Caco-2 (cell line): ENCODE results near the gene INCA1. TPM values are rescaled to one million over a fixed set of nuclear protein-coding genes. Genes with fewer than 3 reads are reported as not detected.

Source experiments
- BruUV-seq: library from RNA; stranded (reverse); fragments of 400-500 nt; replicated peaks from 2 replicates; lab custom pipeline; 2021; lab: Mats Ljungman, UMichigan
- CTCF ChIA-PET: fragments of 300-600 bp; sonication (Branson Sonifier 250); formaldehyde crosslinking; loops from one replicate; lab custom pipeline; 2022; ENCODE audit warnings: antibody characterized with exemption; lab: Charles Lee
- POLR2A ChIA-PET: fragments of 300-600 bp; sonication (Branson Sonifier 250); formaldehyde crosslinking; loops from one replicate; lab custom pipeline; 2022; ENCODE audit warnings: antibody characterized with exemption; lab: Charles Lee
- DNase-seq, 2 experiments: peaks; one replicate each; pipeline versions ENCODE4 v3.0.0 to v3.0.0-alpha.2; 2020 to 2022
- H3K27me3 ChIP-seq: replicated peaks from 2 replicates; pipeline ENCODE4 v1.6.0; 2011; ENCODE audit warnings: low read length; ENCODE audit not compliant: control insufficient read depth, insufficient read depth
- H3K36me3 ChIP-seq: 2 replicates; pipeline ENCODE4 v1.5.1; 2011; ENCODE audit warnings: low read length; ENCODE audit not compliant: control insufficient read depth, insufficient read depth
- H3K4me1 ChIP-seq: fragments of 250-450 bp; sonication (Bioruptor Pico); 2 replicates; pipeline ENCODE4 v1.5.1; 2020; ENCODE audit warnings: mild to moderate bottlenecking
- H3K4me3 ChIP-seq: 2 replicates; pipeline ENCODE4 v1.5.1; 2011; ENCODE audit warnings: low read depth, mild to moderate bottlenecking, control low read depth, low read length
- H3K9me3 ChIP-seq: fragments of 250-450 bp; sonication (Bioruptor Pico); 2 replicates; pipeline ENCODE4 v1.5.1; 2020; ENCODE audit warnings: mild to moderate bottlenecking, moderate library complexity
- H3K27ac Mint-ChIP-seq: one replicate; pipeline ENCODE4 v1.8.0; 2022; ENCODE audit warnings: mixed read lengths; ENCODE audit not compliant: unreplicated experiment
- H3K27me3 Mint-ChIP-seq: one replicate; pipeline ENCODE4 v1.8.0; 2022; ENCODE audit warnings: mixed read lengths; ENCODE audit not compliant: insufficient read depth, unreplicated experiment
- H3K36me3 Mint-ChIP-seq: one replicate; pipeline ENCODE4 v1.8.0; 2022; ENCODE audit warnings: mild to moderate bottlenecking, mixed read lengths; ENCODE audit not compliant: insufficient read depth, unreplicated experiment
- H3K4me1 Mint-ChIP-seq: one replicate; pipeline ENCODE4 v1.8.0; 2022; ENCODE audit warnings: low read depth, mixed read lengths; ENCODE audit not compliant: unreplicated experiment
- H3K4me3 Mint-ChIP-seq: one replicate; pipeline ENCODE4 v1.8.0; 2022; ENCODE audit warnings: mild to moderate bottlenecking, moderate library complexity, mixed read lengths; ENCODE audit not compliant: unreplicated experiment
- H3K9me3 Mint-ChIP-seq: one replicate; pipeline ENCODE4 v1.8.0; 2022; ENCODE audit warnings: mixed read lengths; ENCODE audit not compliant: unreplicated experiment
- intact Hi-C: fragments of 100-400 bp; cut with micrococcal nuclease; formaldehyde crosslinking; loops from one replicate; pipeline ENCODE4 v1.10.0; 2022; ENCODE audit not compliant: unreplicated experiment
- total RNA-seq: library from RNA; stranded (reverse); gene quantifications from 2 replicates; pipeline ENCODE4 v1.2.3, GENCODE V29; 2022
- TF ChIP-seq, protein P1 (sequence below), 2 experiments: fragments of 200-600 bp in 1 of 2; IDR thresholded peaks; 1 replicate in 1 of 2; 2 replicates in 1 of 2; pipeline versions ENCODE4 v1.5.1 to v1.8.0; 2011 to 2022; ENCODE audit warnings: antibody characterized with exemption in 1 of 2, control low read depth in 1 of 2, inconsistent platforms in 1 of 2, low read depth in 1 of 2, low read length in 1 of 2, mild to moderate bottlenecking in 1 of 2, moderate library complexity in 1 of 2; ENCODE audit not compliant: insufficient read depth in 1 of 2, severe bottlenecking in 1 of 2, unreplicated experiment in 1 of 2

INCA1 gene
- total RNA-seq, 1 experiment from 2014 or later: 0.64 TPM

DNA sequence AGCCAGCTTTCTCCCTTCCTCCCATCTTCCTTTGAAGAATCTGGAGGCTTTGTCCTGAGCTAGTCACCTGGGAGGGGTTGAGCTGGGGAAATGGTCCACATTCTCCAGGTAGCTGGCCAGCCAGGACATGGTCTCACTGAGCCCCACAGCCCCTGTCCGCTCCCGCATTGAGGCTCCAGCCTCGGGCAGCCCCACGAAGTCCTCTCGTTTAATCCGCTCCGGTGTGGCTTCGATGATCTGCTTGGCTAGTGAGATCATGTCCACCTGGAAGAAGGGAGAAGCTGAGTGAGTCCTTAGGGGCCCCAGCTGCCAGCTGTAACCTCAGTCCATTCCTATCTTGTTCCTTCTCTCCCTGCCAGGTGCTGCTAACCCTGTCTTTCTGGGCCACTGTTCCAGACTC is 27.0 kb downstream of the INCA1 start:
- no peak for DNase-seq
- Histone ChIP-seq H3K4me1 (peaks cover 4% of the 10 kb centered on the region; the same call in 1 of the 2 replicates), H3K27me3 (no peaks in the 10 kb centered on the region), H3K4me3 (no peak overlapping the region), H3K9me3 (no peaks in the 10 kb centered on the region), H3K36me3 (no peaks in the 10 kb centered on the region)
- peaks cover 4% of the 10 kb centered on the region for H3K4me1 Mint-ChIP-seq
- H3K36me3 Mint-ChIP-seq: peaks cover 31% of the 10 kb centered on the region
- H3K4me3 Mint-ChIP-seq: no peak overlapping the region
- intact Hi-C loops: no loop called here
- TF ChIP-seq, protein P1, sequence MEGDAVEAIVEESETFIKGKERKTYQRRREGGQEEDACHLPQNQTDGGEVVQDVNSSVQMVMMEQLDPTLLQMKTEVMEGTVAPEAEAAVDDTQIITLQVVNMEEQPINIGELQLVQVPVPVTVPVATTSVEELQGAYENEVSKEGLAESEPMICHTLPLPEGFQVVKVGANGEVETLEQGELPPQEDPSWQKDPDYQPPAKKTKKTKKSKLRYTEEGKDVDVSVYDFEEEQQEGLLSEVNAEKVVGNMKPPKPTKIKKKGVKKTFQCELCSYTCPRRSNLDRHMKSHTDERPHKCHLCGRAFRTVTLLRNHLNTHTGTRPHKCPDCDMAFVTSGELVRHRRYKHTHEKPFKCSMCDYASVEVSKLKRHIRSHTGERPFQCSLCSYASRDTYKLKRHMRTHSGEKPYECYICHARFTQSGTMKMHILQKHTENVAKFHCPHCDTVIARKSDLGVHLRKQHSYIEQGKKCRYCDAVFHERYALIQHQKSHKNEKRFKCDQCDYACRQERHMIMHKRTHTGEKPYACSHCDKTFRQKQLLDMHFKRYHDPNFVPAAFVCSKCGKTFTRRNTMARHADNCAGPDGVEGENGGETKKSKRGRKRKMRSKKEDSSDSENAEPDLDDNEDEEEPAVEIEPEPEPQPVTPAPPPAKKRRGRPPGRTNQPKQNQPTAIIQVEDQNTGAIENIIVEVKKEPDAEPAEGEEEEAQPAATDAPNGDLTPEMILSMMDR (IDR thresholded peaks at IDR 0.05; ENCODE audit: insufficient read depth in 1 of 2, low read depth in 1 of 2, low read length in 1 of 2, severe bottlenecking in 1 of 2, unreplicated experiment in 1 of 2): no peak
- POLR2A ChIA-PET: interaction anchor here (1.7 kb wide), 1 partner anchor 30 kb away, joined by 4 read pairs; the partner anchor contains the start of genes RNF167 and SLC25A11
- CTCF ChIA-PET: no interaction called here
- no peaks in the 10 kb centered on the region for H3K27me3 Mint-ChIP-seq
- H3K9me3 Mint-ChIP-seq: no peaks in the 10 kb centered on the region
- no peak overlapping the region for H3K27ac Mint-ChIP-seq
- BruUV-seq: no TSS peak

DNA sequence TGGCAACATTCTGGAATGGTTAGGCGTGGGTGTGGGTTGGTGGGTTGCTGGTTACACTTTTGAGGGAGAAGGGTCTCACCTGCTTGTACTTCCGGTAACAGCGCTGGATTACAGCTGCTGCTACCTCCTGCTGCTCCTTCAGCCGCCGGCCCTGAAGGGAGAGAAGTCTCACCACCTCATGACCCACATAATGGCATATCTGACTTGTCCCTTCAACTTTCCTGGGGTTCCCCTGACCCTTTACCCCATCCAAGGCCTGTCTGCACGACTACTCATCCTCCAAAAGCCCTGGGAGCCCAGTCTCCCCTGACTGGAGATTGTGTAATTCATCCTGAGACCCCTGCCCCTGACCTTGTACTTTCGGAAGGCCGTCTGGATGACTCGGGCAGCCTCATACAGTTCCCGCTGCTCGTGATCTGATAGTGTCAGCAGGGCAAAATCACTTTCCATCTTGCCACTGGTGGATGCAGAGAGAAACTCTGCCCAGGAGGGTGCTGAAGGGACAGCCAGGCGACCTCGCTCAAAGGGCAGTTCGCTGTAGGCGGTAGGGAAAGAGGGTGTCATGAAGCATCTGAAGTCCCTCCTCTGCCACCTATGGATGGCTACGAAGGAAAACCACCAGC is 27.7 kb downstream of the INCA1 start:
- intact Hi-C loops: no loop called here
- Mint-ChIP-seq H3K27me3 (no peaks in the 10 kb centered on the region), H3K36me3 (peaks cover 31% of the 10 kb centered on the region), H3K9me3 (no peaks in the 10 kb centered on the region), H3K4me3 (no peak overlapping the region), H3K4me1 (no peaks in the 10 kb centered on the region), H3K27ac (no peak overlapping the region)
- ChIA-PET CTCF (no interaction called here), POLR2A (interaction anchor here (1.7 kb wide), 1 partner anchor 30 kb away, joined by 4 read pairs; the partner anchor contains the start of genes RNF167 and SLC25A11)
- DNase-seq: peak in 1 of 2 experiments; percentile 12
- Histone ChIP-seq H3K4me1 (peaks cover 4% of the 10 kb centered on the region; the same call in 1 of the 2 replicates), H3K4me3 (peak overlapping the region; percentile 62), H3K9me3 (no peaks in the 10 kb centered on the region), H3K36me3 (no peaks in the 10 kb centered on the region), H3K27me3 (no peaks in the 10 kb centered on the region)
- BruUV-seq: no TSS peak
- TF ChIP-seq, protein P1 (IDR thresholded peaks at IDR 0.05; ENCODE audit: insufficient read depth in 1 of 2, low read depth in 1 of 2, low read length in 1 of 2, severe bottlenecking in 1 of 2, unreplicated experiment in 1 of 2): no peak

GRCh38 chr17:4969047-4969550 is 28.2 kb downstream of the INCA1 start:
- peak in 1 of 2 experiments; percentile 43 for DNase-seq
- no peaks in the 10 kb centered on the region for H3K9me3 Mint-ChIP-seq
- intact Hi-C loops: no loop called here
- ChIA-PET POLR2A (interaction anchor here (0.9 to 1.7 kb wide), 2 partner anchors 29 kb away, joined by 4 read pairs; partner anchors contain the start of genes KIF1C, RNF167 and SLC25A11), CTCF (no interaction called here)
- TF ChIP-seq, protein P1 (IDR thresholded peaks at IDR 0.05; ENCODE audit: insufficient read depth in 1 of 2, low read depth in 1 of 2, low read length in 1 of 2, severe bottlenecking in 1 of 2, unreplicated experiment in 1 of 2): no peak
- H3K4me3 ChIP-seq: peak overlapping the region; percentile 62
- H3K27me3 Mint-ChIP-seq: no peaks in the 10 kb centered on the region
- H3K36me3 Mint-ChIP-seq: peaks cover 28% of the 10 kb centered on the region
- no peak overlapping the region for H3K27ac Mint-ChIP-seq
- H3K4me1 Mint-ChIP-seq: no peaks in the 10 kb centered on the region
- H3K36me3 ChIP-seq: no peaks in the 10 kb centered on the region
- no peaks in the 10 kb centered on the region for H3K9me3 ChIP-seq
- H3K4me3 Mint-ChIP-seq: no peak overlapping the region
- BruUV-seq: no TSS peak
- H3K4me1 ChIP-seq: peaks cover 4% of the 10 kb centered on the region; the same call in 1 of the 2 replicates
- H3K27me3 ChIP-seq: no peaks in the 10 kb centered on the region
